Breast epithelium (tissue), 4 donors: ENCODE results near the gene ANGPTL3. TPM values are rescaled to one million over a fixed set of nuclear protein-coding genes. Genes with fewer than 3 reads are reported as not detected.

Experiments
- DNase-seq, 2 donors: peaks; one replicate each; pipeline ENCODE4 v3.0.0-alpha.2; 2019; ENCODE audit warnings: low spot score in 2 of 2
- H3K27ac ChIP-seq, 2 donors: fragments of 200-600 bp; sonication (generic) in 1 of 2; one replicate each; pipeline ENCODE4 v1.5.1; 2016 to 2019; ENCODE audit warnings: mild to moderate bottlenecking in 1 of 2
- H3K27me3 ChIP-seq, 2 donors: fragments of 200-600 bp; sonication (generic) in 1 of 2; one replicate each; pipeline versions ENCODE4 v1.5.1 to v1.6.0; 2017 to 2019; ENCODE audit warnings: control low read depth in 1 of 2, mild to moderate bottlenecking in 1 of 2
- H3K36me3 ChIP-seq: fragments of 200-600 bp; one replicate; pipeline ENCODE4 v1.5.1; 2019
- H3K4me1 ChIP-seq, 2 donors: fragments of 200-600 bp; sonication (generic); one replicate each; pipeline ENCODE4 v1.5.1; 2016 to 2019; ENCODE audit warnings: control low read depth in 1 of 2
- H3K4me3 ChIP-seq, 3 donors: fragments of 200-600 bp; sonication (generic); 1 replicate in 2 of 3; 2 replicates in 1 of 3; pipeline ENCODE4 v1.5.1; 2016 to 2019; ENCODE audit warnings: mild to moderate bottlenecking in 3 of 3, moderate library complexity in 2 of 3
- H3K9me3 ChIP-seq, 2 donors: fragments of 200-600 bp; sonication (generic) in 1 of 2; one replicate each; pipeline ENCODE4 v1.5.1; 2016 to 2019; ENCODE audit warnings: control low read depth in 1 of 2
- CTCF ChIP-seq, 3 donors: fragments of 450-650 bp; IDR thresholded peaks; one replicate each; pipeline ENCODE4 v1.5.1; 2016 to 2017; ENCODE audit warnings: antibody characterized with exemption in 3 of 3, mild to moderate bottlenecking in 3 of 3, moderate library complexity in 3 of 3
- POLR2A ChIP-seq: fragments of 450-650 bp; IDR thresholded peaks from one replicate; pipeline ENCODE4 v1.6.1; 2016; ENCODE audit warnings: antibody characterized with exemption, mild to moderate bottlenecking, moderate library complexity
- POLR2AphosphoS5 ChIP-seq, 3 donors: sonication (generic); formaldehyde crosslinking; IDR thresholded peaks; one replicate each; pipeline ENCODE4 v1.6.1; 2017; ENCODE audit warnings: antibody characterized with exemption in 3 of 3
- intact Hi-C: fragments of 100-400 bp; cut with DNase I; formaldehyde crosslinking; loops from one replicate; pipeline ENCODE4 v1.15.1; 2023; ENCODE audit warnings: low total_unique reads
- total RNA-seq, 3 donors: library from RNA; depleted of rRNA; stranded (reverse); fragments of >200 nt; gene quantifications; one replicate each; pipeline ENCODE4 v1.1.0, GENCODE V29; 2016

Gene ANGPTL3
- total RNA-seq, 3 donors from 2014 or later = not detected

GRCh38 chr1:62637392-62638105 lies 40.2 kb downstream of the ANGPTL3 start:
- TF ChIP-seq CTCF (IDR thresholded peaks at IDR 0.05) (no peak), POLR2A (no peak), POLR2AphosphoS5 (IDR thresholded peaks at IDR 0.05) (no peak)
- no peak overlapping the region for H3K27ac ChIP-seq

GRCh38 chr1:62643283-62643682 lies 46.0 kb downstream of the ANGPTL3 start:
- Histone ChIP-seq H3K4me3 (no peak overlapping the region), H3K27ac (no peak overlapping the region), H3K27me3 (no peaks in the 10 kb centered on the region), H3K36me3 (no peaks in the 10 kb centered on the region), H3K9me3 (no peaks in the 10 kb centered on the region), H3K4me1 (no peaks in the 10 kb centered on the region)
- DNase-seq = no peak
- no peak for TF ChIP-seq POLR2AphosphoS5 (IDR thresholded peaks at IDR 0.05)
- TF ChIP-seq CTCF (IDR thresholded peaks at IDR 0.05) = no peak
- TF ChIP-seq POLR2A = no peak
- intact Hi-C loops = no loop called here

More at GRCh38 chr1:62637392-62638105, 40.2 kb downstream of the ANGPTL3 start:
- Histone ChIP-seq H3K9me3 (peaks cover 0 to 9% of the 10 kb centered on the region in 2 donors), H3K4me1 (no peaks in the 10 kb centered on the region), H3K36me3 (peaks cover 7% of the 10 kb centered on the region), H3K4me3 (no peak overlapping the region), H3K27me3 (no peaks in the 10 kb centered on the region)
- intact Hi-C loops = no loop called here
- DNase-seq = no peak

- Histone ChIP-seq H3K4me1 (no peaks in the 10 kb centered on the region), H3K9me3 (no peaks in the 10 kb centered on the region), H3K36me3 (no peaks in the 10 kb centered on the region), H3K27me3 (no peaks in the 10 kb centered on the region), H3K27ac (no peak overlapping the region), H3K4me3 (no peak overlapping the region)
- DNase-seq = no peak
- no peak for TF ChIP-seq CTCF (IDR thresholded peaks at IDR 0.05)
- no peak for TF ChIP-seq POLR2AphosphoS5 (IDR thresholded peaks at IDR 0.05)
- no peak for TF ChIP-seq POLR2A
- intact Hi-C loops = loop anchor here (10.0 kb wide), 1 partner anchor 612 kb away; no protein-coding TSS in a partner anchor
Measured at GRCh38 chr1:62652387-62652786, 55.1 kb downstream of the ANGPTL3 start.

- Histone ChIP-seq H3K36me3 (no peaks in the 10 kb centered on the region), H3K27ac (no peak overlapping the region), H3K27me3 (no peaks in the 10 kb centered on the region), H3K4me3 (no peak overlapping the region), H3K4me1 (no peaks in the 10 kb centered on the region), H3K9me3 (no peaks in the 10 kb centered on the region)
- intact Hi-C loops = loop anchor here (10.0 kb wide), 1 partner anchor 610 kb away; no protein-coding TSS in a partner anchor
- TF ChIP-seq CTCF (IDR thresholded peaks at IDR 0.05) = no peak
- TF ChIP-seq POLR2AphosphoS5 (IDR thresholded peaks at IDR 0.05) = no peak
- TF ChIP-seq POLR2A = no peak
- DNase-seq = no peak
Measured at GRCh38 chr1:62654744-62655143, 57.4 kb downstream of the ANGPTL3 start.

Other genes with a start within 250 kb of the ANGPTL3 start
- gene USP1, start 160.5 kb upstream of the ANGPTL3 start, total RNA-seq = 10 to 100 TPM; 19.4 to 39.7 (median 29.8) TPM
- 10 to 100 TPM; 35.7 to 60.7 (median 49.2) TPM for gene DOCK7, start 90.9 kb downstream of the ANGPTL3 start, total RNA-seq
- 10 to 100 TPM in 2 of 3 donors, 1 to 10 TPM in 1; 9.1 to 17.1 (median 13.8) TPM for gene ATG4C, start 186.6 kb downstream of the ANGPTL3 start, total RNA-seq